Uterus (tissue), 2 donors: Measurements from ENCODE around the gene STIM1.

Experiments used
- POLR2A ChIP-seq, 2 donors: fragments of 450-650 bp; IDR thresholded peaks; one replicate each; pipeline ENCODE4 v1.6.1; 2016; ENCODE audit warnings: antibody characterized with exemption in 2 of 2, mild to moderate bottlenecking in 1 of 2, moderate library complexity in 1 of 2
- TF ChIP-seq, protein P1 (sequence below), 4 experiments: fragments of 200-600 bp in 2 of 4; fragments of 450-650 bp in 2 of 4; sonication (generic) in 2 of 4; IDR thresholded peaks; one replicate each; pipeline ENCODE4 v1.5.1; 2016 to 2019; ENCODE audit warnings: antibody characterized with exemption in 4 of 4, mild to moderate bottlenecking in 2 of 4, moderate library complexity in 1 of 4

DNA sequence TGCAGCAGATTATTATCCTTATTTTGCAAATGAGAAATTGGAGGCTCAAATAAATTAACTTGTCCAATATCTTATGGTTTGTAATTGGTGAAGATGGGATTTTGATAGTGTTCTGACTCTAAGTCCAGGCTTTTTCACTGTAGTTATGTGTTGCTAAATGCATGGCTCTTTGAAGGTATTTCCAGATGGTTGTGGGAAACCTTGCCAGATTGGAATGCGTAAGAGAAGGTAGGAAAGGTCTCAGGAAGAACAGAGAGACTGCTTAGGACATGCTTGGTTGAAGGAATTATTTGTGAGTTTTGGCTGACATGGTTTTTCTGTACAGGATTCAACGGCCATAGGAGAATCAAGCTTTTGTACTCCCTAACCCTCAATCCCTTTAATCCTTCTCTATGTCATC is 108.6 kb downstream of the STIM1 start:
- TF ChIP-seq, protein P1, sequence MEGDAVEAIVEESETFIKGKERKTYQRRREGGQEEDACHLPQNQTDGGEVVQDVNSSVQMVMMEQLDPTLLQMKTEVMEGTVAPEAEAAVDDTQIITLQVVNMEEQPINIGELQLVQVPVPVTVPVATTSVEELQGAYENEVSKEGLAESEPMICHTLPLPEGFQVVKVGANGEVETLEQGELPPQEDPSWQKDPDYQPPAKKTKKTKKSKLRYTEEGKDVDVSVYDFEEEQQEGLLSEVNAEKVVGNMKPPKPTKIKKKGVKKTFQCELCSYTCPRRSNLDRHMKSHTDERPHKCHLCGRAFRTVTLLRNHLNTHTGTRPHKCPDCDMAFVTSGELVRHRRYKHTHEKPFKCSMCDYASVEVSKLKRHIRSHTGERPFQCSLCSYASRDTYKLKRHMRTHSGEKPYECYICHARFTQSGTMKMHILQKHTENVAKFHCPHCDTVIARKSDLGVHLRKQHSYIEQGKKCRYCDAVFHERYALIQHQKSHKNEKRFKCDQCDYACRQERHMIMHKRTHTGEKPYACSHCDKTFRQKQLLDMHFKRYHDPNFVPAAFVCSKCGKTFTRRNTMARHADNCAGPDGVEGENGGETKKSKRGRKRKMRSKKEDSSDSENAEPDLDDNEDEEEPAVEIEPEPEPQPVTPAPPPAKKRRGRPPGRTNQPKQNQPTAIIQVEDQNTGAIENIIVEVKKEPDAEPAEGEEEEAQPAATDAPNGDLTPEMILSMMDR (IDR thresholded peaks at IDR 0.05), result no peak
- no peak for TF ChIP-seq POLR2A (IDR thresholded peaks at IDR 0.05)
